SK-N-SH treated with all-trans-retinoic acid at 6 μM for 48 hours (cell line): ENCODE data around the gene PCDHGA1.
A peak's percentile ranks its signal among the peaks of the same experiment; 100 is the strongest.

ENCODE experiments used
- ATAC-seq: fragments of 200-7000 bp; cut with Tn5 transposase; 3 replicates; pipeline ENCODE4 v1.9.1; 2020; ENCODE audit warnings: mild to moderate bottlenecking, moderate library complexity
- ARNTL ChIP-seq: fragments of 450-650 bp; formaldehyde crosslinking; IDR thresholded peaks from 2 replicates; pipeline ENCODE4 v1.5.0; 2020; ENCODE audit warnings: low read depth, mild to moderate bottlenecking, moderate library complexity, borderline replicate concordance
- BACH2 ChIP-seq: fragments of 250-450 bp; sonication (Bioruptor Pico); IDR thresholded peaks from 2 replicates; pipeline ENCODE4 v1.9.0; 2021; ENCODE audit warnings: mild to moderate bottlenecking, borderline replicate concordance
- CSDC2 ChIP-seq: fragments of 250-450 bp; sonication (Bioruptor Pico); IDR thresholded peaks from 2 replicates; pipeline ENCODE4 v1.5.0; 2020; ENCODE audit warnings: mild to moderate bottlenecking, moderate library complexity
- ESRRG ChIP-seq: fragments of 250-450 bp; sonication (Bioruptor Pico); IDR thresholded peaks from 2 replicates; pipeline ENCODE4 v1.6.1; 2021; ENCODE audit warnings: mild to moderate bottlenecking
- ISL1 ChIP-seq: fragments of 250-450 bp; sonication (Bioruptor Pico); IDR thresholded peaks from 2 replicates; pipeline ENCODE4 v2.1.2; 2022; ENCODE audit warnings: mild to moderate bottlenecking, moderate library complexity
- OSR1 ChIP-seq: fragments of 250-450 bp; sonication (Bioruptor Pico); IDR thresholded peaks from 2 replicates; pipeline ENCODE4 v1.8.0; 2022; ENCODE audit warnings: moderate library complexity, mild to moderate bottlenecking, inconsistent platforms
- PATZ1 ChIP-seq: fragments of 250-450 bp; sonication (Bioruptor Pico); IDR thresholded peaks from 2 replicates; pipeline ENCODE4 v1.8.0; 2020; ENCODE audit warnings: mild to moderate bottlenecking, moderate library complexity, borderline replicate concordance
- POU6F1 ChIP-seq: fragments of 250-450 bp; sonication (Bioruptor Pico); IDR thresholded peaks from 2 replicates; pipeline ENCODE4 v1.8.0; 2021; ENCODE audit warnings: low read depth, mild to moderate bottlenecking, moderate library complexity, borderline replicate concordance
- PPARA ChIP-seq: fragments of 250-450 bp; sonication (Bioruptor Pico); IDR thresholded peaks from 2 replicates; pipeline ENCODE4 v1.5.0; 2020; ENCODE audit warnings: mild to moderate bottlenecking, borderline replicate concordance
- TCF4 ChIP-seq: fragments of 250-450 bp; sonication (Bioruptor Pico); IDR thresholded peaks from 2 replicates; pipeline ENCODE4 v1.8.0; 2021; ENCODE audit warnings: mild to moderate bottlenecking, moderate library complexity, borderline replicate concordance
- TOX ChIP-seq: fragments of 250-450 bp; sonication (Bioruptor Pico); IDR thresholded peaks from 2 replicates; pipeline ENCODE4 v1.8.0; 2021; ENCODE audit warnings: mild to moderate bottlenecking, moderate library complexity, borderline replicate concordance
- TSHZ2 ChIP-seq: fragments of 250-450 bp; sonication (Bioruptor Pico); IDR thresholded peaks from 2 replicates; pipeline ENCODE4 v1.5.0; 2020; ENCODE audit warnings: mild to moderate bottlenecking, moderate library complexity
- ZC3H10 ChIP-seq: fragments of 250-450 bp; sonication (Bioruptor Pico); IDR thresholded peaks from 2 replicates; pipeline ENCODE4 v1.5.1; 2021; ENCODE audit warnings: mild to moderate bottlenecking, moderate library complexity
- ZFP30 ChIP-seq: fragments of 450-650 bp; formaldehyde crosslinking; IDR thresholded peaks from 2 replicates; pipeline ENCODE4 v1.5.0; 2022; ENCODE audit warnings: mild to moderate bottlenecking, moderate library complexity
- ZNF565 ChIP-seq: fragments of 450-650 bp; formaldehyde crosslinking; conservative IDR thresholded peaks from 2 replicates; pipeline ENCODE4 v1.5.0; 2020; ENCODE audit warnings: low read depth, mild to moderate bottlenecking, moderate library complexity
- ZNF70 ChIP-seq: fragments of 450-650 bp; formaldehyde crosslinking; IDR thresholded peaks from 2 replicates; pipeline ENCODE4 v1.5.0; 2020; ENCODE audit warnings: mild to moderate bottlenecking, moderate library complexity
- ZNF8 ChIP-seq: fragments of 450-650 bp; formaldehyde crosslinking; IDR thresholded peaks from 2 replicates; pipeline ENCODE4 v1.5.0; 2020; ENCODE audit warnings: mild to moderate bottlenecking, moderate library complexity
- TF ChIP-seq, protein P1 (sequence below): fragments of 250-450 bp; sonication (Bioruptor Pico); IDR thresholded peaks from 2 replicates; pipeline ENCODE4 v1.5.1; 2020; ENCODE audit warnings: low read depth, mild to moderate bottlenecking, moderate library complexity
- TF ChIP-seq, protein P2 (sequence below): fragments of 250-450 bp; sonication (Bioruptor Pico); IDR thresholded peaks from 2 replicates; pipeline ENCODE4 v1.5.1; 2021; ENCODE audit warnings: mild to moderate bottlenecking, moderate library complexity

Gene PCDHGA1

GRCh38 chr5:141517312-141517711, 187.0 kb downstream of the PCDHGA1 start (continued):
- TF ChIP-seq TSHZ2 (CRISPR knock-in tag): no peak
- TF ChIP-seq ZNF565 (CRISPR knock-in tag): no peak
- no peak for TF ChIP-seq ARNTL
- no peak for TF ChIP-seq CSDC2 (CRISPR knock-in tag)
- TF ChIP-seq ZFP30 (CRISPR knock-in tag): no peak
- TF ChIP-seq TOX (CRISPR knock-in tag): no peak
- TF ChIP-seq, protein P1, sequence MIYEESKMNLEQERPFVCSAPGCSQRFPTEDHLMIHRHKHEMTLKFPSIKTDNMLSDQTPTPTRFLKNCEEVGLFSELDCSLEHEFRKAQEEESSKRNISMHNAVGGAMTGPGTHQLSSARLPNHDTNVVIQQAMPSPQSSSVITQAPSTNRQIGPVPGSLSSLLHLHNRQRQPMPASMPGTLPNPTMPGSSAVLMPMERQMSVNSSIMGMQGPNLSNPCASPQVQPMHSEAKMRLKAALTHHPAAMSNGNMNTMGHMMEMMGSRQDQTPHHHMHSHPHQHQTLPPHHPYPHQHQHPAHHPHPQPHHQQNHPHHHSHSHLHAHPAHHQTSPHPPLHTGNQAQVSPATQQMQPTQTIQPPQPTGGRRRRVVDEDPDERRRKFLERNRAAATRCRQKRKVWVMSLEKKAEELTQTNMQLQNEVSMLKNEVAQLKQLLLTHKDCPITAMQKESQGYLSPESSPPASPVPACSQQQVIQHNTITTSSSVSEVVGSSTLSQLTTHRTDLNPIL (CRISPR knock-in tag): no peak

DNA sequence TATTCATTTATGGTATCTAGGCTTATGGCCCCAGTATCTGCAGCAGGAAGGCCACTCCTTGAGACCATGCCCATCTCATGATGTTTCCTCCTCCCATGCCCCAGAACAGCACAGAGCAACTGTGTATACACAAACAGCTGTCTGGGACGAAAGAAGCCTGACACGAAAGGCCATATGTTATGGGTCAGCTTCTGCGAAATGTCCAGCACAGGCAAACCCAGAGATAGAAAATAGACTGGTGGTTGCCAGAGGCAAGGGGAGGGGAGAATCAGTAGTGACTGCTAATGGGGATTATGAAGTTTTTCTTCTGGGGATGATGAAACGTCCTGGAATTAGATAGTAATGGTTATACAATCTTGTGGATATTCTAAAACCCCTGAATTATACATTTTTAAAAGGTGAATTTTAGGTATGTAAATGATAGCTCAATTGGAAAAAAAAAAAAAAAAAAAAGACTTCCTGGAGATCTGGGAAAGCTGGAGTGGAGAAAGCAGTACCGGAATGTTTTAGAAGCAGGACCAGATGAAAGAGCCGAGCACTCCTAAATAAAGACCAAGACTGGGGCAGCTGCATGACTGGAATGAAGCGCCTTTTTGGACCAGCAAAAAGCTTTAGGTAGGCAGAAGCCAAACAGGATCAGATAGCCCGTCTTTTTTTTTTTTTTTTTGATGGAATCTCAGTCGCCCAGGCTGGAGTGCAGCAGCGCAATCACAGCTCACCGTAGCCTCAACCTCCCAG, 187.7 kb downstream of the PCDHGA1 start:
- no peak for ATAC-seq
- no peak for TF ChIP-seq OSR1
- TF ChIP-seq TCF4: peak; percentile 50; the same call in 1 of the 2 replicates
- TF ChIP-seq, protein P2, sequence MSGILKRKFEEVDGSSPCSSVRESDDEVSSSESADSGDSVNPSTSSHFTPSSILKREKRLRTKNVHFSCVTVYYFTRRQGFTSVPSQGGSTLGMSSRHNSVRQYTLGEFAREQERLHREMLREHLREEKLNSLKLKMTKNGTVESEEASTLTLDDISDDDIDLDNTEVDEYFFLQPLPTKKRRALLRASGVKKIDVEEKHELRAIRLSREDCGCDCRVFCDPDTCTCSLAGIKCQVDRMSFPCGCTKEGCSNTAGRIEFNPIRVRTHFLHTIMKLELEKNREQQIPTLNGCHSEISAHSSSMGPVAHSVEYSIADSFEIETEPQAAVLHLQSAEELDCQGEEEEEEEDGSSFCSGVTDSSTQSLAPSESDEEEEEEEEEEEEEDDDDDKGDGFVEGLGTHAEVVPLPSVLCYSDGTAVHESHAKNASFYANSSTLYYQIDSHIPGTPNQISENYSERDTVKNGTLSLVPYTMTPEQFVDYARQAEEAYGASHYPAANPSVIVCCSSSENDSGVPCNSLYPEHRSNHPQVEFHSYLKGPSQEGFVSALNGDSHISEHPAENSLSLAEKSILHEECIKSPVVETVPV: no peak

DNA sequence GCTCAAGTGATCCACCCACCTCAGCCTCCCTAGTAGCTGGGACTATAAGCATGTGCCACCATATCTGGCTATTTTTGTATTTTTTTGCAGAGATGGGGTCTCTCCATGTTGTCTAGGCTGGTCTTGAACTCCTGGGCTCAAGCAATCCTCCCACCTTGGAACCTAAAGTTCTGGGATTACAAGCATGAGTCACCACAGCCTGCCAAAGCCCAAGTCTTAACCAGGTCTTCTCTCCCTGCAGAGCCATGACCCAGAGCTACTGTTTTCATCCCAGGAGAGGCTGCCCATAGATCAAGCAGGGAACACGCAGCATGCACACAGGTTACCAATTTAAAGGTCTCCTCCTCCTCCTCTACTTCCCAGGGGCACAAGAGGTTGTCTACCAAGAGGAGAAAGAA, 188.3 kb downstream of the PCDHGA1 start:
- ATAC-seq: no peak
- TF ChIP-seq ZNF8 (no peak), ZC3H10 (CRISPR knock-in tag) (no peak), OSR1 (no peak)

GRCh38 chr5:141519605-141520565, 189.6 kb downstream of the PCDHGA1 start:
- no peak for TF ChIP-seq ISL1 (CRISPR knock-in tag)
- TF ChIP-seq, protein P1 (CRISPR knock-in tag): no peak
- no peak for TF ChIP-seq BACH2 (CRISPR knock-in tag)
- no peak for TF ChIP-seq PATZ1
- TF ChIP-seq ZNF8: no peak
- TF ChIP-seq POU6F1: no peak
- no peak for TF ChIP-seq PPARA
- TF ChIP-seq ARNTL: no peak
- no peak for TF ChIP-seq ZNF70 (CRISPR knock-in tag)
- no peak for TF ChIP-seq ESRRG (CRISPR knock-in tag)
- no peak for TF ChIP-seq ZNF565 (CRISPR knock-in tag)
- TF ChIP-seq, all 23 proteins: peak for 0
- ATAC-seq: no peak
